GM12874 (cell line): ENCODE data around the gene TRPC4.

Experiments
- CTCF ChIP-seq: IDR thresholded peaks from 2 replicates; pipeline ENCODE4 v1.5.1; 2011; ENCODE audit warnings: low read depth, mild to moderate bottlenecking, control low read depth, low read length, moderate library complexity; ENCODE audit not compliant: insufficient read depth

The TRPC4 gene

GRCh38 chr13:37816276-37816675 lies 53.3 kb downstream of the TRPC4 start:
- no peak for TF ChIP-seq CTCF

- no peak for TF ChIP-seq CTCF
These were observed 58.1 kb downstream of the TRPC4 start for GRCh38 chr13:37811441-37811840.

GRCh38 chr13:37806666-37807065 lies 62.9 kb downstream of the TRPC4 start:
- no peak for TF ChIP-seq CTCF

- TF ChIP-seq CTCF, result no peak
These were observed 71.9 kb downstream of the TRPC4 start for GRCh38 chr13:37797631-37798030.

GRCh38 chr13:37795326-37795725 lies 74.2 kb downstream of the TRPC4 start:
- no peak for TF ChIP-seq CTCF

- no peak for TF ChIP-seq CTCF
These were observed 77.9 kb downstream of the TRPC4 start for GRCh38 chr13:37791699-37792098.

- no peak for TF ChIP-seq CTCF
These were observed 81.2 kb downstream of the TRPC4 start for GRCh38 chr13:37788346-37788745.

- TF ChIP-seq CTCF, result no peak
These were observed 91.9 kb downstream of the TRPC4 start for GRCh38 chr13:37777676-37778075.
